HL-60/S4 (cell line): Measurements from ENCODE around the gene SCAP.

Source experiments
- in situ Hi-C: fragments of 300-500 bp; cut with MboI; formaldehyde crosslinking; loops from 2 replicates; pipeline ENCODE4 v1.14.3; 2022; ENCODE audit warnings: low sequenced_read_pairs

SCAP gene

GRCh38 chr3:47434849-47435248 lies 40.9 kb downstream of the SCAP start:
- in situ Hi-C loops = no loop called here

DNA sequence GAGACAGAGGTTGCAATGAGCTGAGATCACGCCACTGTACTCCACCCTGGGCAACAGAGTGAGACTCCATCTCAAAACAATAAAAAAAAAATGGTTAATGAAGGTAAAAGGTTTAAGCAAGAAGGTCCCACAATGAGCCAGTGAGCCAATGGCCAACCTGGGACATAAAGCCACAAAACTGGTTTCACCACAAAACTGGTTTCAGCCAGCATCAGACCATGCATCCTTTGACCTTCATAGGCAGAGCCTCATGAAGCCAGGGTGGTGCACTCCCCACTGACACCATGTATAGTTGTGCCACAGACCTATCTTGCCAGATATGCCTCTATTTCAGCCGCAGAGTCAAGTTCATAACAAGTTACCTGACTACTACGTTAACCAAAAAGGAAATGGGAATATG lies 41.9 kb downstream of the SCAP start:
- in situ Hi-C loops = no loop called here

DNA sequence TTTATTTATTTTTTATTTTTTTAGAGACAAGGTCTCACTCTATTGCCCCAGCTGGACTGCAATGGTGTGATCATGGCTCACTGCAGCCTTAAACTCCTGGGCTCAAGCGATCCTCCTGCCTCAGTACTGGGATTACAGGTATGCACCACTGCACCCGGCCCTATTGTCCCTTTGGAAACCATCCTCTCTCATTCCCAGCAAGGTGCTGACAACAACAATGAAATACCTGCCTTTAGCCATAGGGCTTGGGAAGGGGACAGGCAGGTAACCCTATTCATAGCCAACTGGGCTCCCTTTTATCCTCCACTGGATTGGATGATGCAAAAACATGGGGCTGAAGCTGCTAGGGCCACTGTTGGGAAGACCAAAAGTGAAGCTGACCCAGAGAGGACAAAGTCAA lies 43.1 kb downstream of the SCAP start:
- in situ Hi-C loops = no loop called here

GRCh38 chr3:47431225-47431624 lies 44.5 kb downstream of the SCAP start:
- in situ Hi-C loops = no loop called here

DNA sequence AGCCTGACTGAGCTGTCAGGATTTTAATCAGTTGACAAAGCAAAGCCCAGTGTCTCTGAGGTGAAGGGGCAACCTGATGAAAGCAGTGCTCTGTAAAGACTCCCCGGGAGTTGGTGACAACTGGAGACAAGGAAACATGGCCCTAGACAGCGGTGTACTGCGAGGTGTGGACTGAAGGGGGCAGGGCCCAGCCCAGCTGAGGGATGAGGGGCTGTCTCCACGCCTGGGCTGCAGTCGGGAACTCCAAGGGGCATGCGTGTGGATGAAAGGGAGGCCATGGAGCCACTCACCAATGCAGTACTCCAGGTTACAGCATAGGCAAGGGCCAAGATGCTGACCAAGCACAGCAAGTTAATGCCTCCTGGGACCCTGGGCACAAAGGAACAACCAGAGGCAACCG lies 45.1 kb downstream of the SCAP start:
- in situ Hi-C loops = no loop called here

- in situ Hi-C loops = no loop called here
Measured at GRCh38 chr3:47429476-47430270, 46.1 kb downstream of the SCAP start.

GRCh38 chr3:47428662-47429061 lies 47.1 kb downstream of the SCAP start:
- in situ Hi-C loops = no loop called here

DNA sequence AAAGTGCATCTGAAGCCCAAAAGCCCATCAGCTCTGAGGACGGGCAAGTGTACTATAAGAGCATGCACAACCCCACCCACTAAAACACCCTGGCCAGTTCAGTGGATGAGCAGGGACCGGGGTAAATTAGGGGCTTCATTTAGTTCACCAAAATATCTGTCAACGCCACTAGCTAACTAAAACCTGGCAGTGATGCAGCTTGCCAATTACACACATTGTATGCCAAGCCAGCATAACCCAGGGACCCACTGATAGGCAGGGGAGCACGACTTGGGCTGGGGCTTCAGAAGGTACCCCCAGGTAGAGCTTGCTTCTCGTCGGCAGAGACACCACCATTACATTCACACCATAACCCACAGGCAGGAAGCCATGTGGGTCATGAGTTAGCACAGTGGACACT lies 47.9 kb downstream of the SCAP start:
- in situ Hi-C loops = no loop called here

DNA sequence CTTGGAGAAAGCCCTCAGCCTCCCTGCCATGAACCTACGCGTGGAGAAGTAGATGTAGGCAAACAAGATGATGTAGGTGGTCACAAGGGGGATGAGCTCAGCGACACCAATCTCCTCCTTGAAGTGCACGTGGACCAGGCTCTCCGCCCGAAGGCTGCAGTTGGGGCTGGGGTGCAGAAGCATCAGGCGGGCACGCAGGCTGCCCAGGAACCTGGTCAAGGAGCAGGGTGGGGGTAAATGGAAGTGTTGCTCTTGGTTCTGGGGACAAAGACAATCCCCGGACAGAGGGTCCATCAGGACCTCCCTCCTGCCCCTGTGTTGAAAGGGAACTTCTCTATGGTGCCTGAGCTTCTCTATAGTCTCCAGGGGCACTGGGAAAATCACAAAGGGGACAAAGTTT lies 49.8 kb downstream of the SCAP start:
- in situ Hi-C loops = no loop called here

GRCh38 chr3:47425383-47425778 lies 50.4 kb downstream of the SCAP start:
- in situ Hi-C loops = no loop called here

GRCh38 chr3:47424434-47425382 lies 51.0 kb downstream of the SCAP start:
- in situ Hi-C loops = no loop called here

- in situ Hi-C loops = no loop called here
Measured at GRCh38 chr3:47423548-47424145, 52.1 kb downstream of the SCAP start.

DNA sequence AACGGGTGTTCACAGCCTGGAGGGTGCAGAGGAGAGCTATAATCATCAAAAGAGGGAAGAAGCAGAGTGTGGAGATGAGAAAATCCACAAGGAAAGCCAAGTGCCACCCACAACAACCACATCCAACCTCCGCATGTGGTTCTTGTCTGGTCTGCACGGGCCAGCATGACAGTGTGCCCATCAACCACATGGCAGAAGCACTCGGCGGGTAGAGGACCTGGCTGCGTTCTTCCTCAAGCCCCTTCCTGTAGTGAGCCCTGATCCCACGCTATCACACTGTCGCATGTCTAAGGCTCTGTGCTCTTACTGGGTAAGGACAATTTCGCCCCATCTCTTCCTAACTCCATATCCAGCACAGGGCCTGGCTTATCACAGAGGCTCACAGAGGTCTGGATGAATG lies 53.0 kb downstream of the SCAP start:
- in situ Hi-C loops = no loop called here

DNA sequence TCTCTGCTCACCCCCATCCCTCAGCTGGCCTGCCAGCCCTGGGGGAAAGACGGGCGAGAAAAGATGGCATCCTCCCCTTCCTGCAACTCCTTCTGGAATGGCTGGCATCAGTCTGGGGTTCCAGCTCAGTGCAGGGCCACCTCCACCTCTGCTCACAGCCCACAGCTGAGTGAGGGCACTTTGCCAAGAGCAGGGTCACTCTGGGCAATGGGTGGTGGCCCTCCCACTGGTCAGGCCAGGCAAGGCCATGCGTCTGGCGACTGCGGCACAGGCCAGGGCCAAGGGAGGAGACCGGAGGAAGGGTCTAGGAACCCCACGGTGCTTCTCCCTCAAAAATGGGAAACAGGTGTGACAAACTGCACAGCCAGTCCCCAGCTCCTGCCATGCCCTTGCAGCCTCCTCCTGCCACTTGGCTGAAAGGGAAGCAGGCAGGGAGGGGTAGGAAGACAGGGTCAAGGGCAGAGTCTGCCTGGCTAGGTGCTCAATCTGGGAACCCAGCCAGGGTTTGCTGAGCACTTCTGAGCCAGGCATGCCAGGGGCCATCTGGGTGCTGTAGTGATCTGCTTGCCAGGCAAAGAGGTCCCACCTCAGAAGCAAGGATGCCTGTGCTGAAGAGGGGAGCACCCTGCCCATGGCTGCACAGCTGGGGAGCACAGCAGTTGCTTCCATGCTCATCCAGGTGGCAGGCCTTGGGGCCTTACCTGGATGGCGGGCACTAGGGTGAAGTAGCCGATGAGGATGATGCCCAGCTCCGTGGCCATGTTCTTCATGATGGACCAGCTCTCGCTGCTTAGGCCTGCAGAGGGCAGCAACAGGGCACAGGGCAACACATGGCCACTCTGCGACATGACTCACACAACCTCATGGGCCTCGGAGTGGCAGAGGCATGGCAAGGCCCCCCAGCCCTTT lies 53.7 kb downstream of the SCAP start:
- in situ Hi-C loops = no loop called here

DNA sequence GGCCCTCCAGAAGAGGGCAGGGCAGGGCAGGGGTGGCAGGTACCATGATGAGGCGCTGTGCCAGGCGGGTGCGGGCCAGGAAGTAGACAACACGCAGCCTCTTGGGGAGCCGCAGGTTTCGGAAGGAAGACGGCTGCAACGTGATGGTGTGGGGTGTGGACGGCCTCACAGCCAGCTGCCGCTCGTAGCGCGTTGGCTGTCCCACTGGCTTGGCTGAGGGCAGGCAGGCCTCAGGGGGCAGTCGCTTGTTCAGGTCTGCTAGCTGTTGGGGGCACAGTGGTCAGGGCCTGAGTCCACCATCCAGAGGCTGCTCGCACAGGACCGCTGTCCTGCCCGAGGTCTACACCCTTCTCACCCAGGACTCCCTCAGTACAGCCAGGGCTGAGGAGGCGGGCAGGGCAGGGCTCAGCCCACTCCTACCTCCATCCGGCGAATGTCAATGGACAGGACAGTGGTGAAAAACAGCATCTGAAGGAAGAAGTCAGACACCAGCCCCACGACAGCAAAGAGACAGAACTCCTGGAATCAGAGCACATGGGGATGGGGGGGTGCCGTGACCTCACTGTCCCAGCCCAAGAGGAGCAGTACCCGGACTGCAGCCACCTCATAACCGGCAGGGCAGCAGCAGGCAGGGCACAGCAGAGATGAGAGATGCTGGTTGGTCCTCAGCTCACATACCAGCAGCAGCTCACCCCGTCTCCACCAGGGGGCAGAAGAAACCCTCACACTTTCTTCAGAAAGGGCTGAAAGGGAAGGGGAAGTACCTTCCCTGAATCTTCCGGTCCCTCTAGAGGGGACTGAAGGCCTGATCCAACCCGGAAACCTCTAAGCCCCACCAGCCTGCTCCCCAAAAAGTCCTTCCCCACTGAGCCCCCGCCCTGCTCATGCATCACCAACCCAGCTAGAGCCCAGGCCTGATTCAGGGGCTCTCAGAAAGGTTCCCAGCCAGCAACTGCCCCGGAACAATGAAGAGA lies 54.9 kb downstream of the SCAP start:
- in situ Hi-C loops = no loop called here

DNA sequence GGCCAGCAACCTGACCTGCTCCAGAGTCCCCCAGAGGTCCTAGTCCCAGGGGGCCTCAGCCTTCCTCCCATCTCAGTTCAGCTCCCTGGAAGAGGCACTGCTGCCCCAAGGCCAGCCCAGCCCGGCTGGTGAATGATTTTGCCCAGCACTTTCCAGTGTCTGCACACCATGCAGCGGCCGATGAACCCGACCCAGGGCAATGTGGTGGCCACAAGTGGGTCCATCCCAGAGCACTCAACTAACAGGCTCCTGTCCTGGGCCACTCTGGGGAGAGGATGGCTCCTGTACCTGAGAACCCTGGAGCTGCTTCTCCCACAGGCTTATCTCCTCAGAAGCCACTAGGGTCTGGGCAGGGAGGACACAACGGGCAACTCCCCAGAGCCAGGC lies 55.7 kb downstream of the SCAP start:
- in situ Hi-C loops = no loop called here

- in situ Hi-C loops = no loop called here
Measured at GRCh38 chr3:47419083-47420043, 56.4 kb downstream of the SCAP start.
